WI38 (cell line): ENCODE results near the gene CD1B.
"Not testable (repeated sequence)": the region's sequence is repeated elsewhere in the genome, so short reads cannot be mapped to it uniquely, and the experiment has no call there.

Source experiments
- H3K4me3 ChIP-seq: 2 replicates; pipeline ENCODE4 v1.5.1; 2011; ENCODE audit warnings: low read depth, mild to moderate bottlenecking, control low read depth, low read length
- TF ChIP-seq, protein P1 (sequence below): IDR thresholded peaks from 2 replicates; pipeline ENCODE4 v1.5.1; 2012; ENCODE audit warnings: low read depth, mild to moderate bottlenecking, control low read depth, low read length

Gene CD1B

DNA sequence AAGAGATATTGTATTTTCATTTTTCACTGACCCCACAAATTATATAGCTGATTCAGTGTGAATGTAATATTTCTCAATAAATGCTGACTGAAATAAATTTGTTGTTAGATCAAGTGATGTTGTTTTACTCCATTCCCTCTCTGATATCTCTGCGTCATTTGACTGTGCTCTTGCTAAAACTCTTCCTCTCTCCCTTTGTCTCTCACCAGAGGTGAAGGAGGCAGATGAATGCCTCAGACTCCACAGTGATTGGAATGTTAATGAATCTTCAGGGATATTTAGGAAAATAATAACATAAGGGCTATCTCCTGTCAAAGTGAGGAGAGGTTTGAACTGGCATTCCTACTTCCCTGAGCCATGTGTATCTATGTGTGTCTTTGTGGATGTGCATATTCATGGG lies 26.1 kb upstream of the CD1B start:
- TF ChIP-seq, protein P1, sequence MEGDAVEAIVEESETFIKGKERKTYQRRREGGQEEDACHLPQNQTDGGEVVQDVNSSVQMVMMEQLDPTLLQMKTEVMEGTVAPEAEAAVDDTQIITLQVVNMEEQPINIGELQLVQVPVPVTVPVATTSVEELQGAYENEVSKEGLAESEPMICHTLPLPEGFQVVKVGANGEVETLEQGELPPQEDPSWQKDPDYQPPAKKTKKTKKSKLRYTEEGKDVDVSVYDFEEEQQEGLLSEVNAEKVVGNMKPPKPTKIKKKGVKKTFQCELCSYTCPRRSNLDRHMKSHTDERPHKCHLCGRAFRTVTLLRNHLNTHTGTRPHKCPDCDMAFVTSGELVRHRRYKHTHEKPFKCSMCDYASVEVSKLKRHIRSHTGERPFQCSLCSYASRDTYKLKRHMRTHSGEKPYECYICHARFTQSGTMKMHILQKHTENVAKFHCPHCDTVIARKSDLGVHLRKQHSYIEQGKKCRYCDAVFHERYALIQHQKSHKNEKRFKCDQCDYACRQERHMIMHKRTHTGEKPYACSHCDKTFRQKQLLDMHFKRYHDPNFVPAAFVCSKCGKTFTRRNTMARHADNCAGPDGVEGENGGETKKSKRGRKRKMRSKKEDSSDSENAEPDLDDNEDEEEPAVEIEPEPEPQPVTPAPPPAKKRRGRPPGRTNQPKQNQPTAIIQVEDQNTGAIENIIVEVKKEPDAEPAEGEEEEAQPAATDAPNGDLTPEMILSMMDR: no peak

DNA sequence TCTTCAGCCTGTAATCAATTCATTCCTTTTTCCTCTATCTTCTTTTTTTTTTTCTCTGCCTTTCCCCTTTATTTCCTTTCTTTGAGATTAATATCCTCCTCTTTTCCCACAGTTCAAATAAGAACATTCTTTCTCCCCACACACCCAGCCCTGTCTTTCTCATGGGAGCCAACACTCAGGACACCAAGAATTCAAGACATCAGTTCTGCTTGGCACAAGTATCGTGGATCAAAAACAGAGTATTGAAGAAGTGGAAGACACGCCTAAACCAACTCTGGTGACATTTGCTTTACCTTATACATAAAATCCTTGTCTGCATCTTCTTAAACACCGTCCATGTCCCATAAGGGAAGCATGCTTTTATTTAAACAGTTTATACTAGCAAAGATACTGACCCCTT lies 25.3 kb upstream of the CD1B start:
- H3K4me3 ChIP-seq: no peak overlapping the region
- TF ChIP-seq, protein P1: no peak

More for the DNA sequence above, 26.1 kb upstream of the CD1B start:
- no peak overlapping the region for H3K4me3 ChIP-seq

DNA sequence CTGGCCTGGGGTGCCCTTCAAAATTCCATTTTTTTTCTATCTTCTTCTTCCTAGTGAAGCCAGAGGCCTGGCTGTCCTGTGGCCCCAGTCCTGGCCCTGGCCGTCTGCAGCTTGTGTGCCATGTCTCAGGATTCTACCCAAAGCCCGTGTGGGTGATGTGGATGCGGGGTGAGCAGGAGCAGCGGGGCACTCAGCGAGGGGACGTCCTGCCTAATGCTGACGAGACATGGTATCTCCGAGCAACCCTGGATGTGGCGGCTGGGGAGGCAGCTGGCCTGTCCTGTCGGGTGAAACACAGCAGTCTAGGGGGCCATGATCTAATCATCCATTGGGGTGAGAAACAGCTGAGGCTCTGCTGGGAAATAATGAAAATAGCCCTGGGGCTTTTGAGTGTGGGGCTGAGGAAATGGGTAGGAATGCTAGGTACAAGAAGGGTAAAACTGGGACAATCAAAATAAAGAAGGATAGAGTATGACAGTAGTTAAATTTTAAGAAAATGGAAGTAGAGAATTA lies 24.5 kb upstream of the CD1B start:
- H3K4me3 ChIP-seq: no peak overlapping the region
- TF ChIP-seq, protein P1: no peak

DNA sequence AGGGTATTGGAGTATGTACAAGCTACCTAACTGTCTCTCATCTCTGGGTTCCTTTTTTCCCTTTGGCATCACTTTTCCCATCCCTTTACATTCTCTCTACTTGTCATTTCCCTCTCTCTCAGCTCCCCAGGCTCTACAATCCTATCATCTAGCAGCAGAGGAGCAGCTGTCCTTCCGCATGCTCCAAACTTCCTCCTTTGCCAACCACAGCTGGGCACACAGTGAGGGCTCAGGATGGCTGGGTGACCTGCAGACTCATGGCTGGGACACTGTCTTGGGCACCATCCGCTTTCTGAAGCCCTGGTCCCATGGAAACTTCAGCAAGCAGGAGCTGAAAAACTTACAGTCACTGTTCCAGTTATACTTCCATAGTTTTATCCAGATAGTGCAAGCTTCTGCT lies 22.9 kb upstream of the CD1B start:
- no peak overlapping the region for H3K4me3 ChIP-seq
- TF ChIP-seq, protein P1: no peak

DNA sequence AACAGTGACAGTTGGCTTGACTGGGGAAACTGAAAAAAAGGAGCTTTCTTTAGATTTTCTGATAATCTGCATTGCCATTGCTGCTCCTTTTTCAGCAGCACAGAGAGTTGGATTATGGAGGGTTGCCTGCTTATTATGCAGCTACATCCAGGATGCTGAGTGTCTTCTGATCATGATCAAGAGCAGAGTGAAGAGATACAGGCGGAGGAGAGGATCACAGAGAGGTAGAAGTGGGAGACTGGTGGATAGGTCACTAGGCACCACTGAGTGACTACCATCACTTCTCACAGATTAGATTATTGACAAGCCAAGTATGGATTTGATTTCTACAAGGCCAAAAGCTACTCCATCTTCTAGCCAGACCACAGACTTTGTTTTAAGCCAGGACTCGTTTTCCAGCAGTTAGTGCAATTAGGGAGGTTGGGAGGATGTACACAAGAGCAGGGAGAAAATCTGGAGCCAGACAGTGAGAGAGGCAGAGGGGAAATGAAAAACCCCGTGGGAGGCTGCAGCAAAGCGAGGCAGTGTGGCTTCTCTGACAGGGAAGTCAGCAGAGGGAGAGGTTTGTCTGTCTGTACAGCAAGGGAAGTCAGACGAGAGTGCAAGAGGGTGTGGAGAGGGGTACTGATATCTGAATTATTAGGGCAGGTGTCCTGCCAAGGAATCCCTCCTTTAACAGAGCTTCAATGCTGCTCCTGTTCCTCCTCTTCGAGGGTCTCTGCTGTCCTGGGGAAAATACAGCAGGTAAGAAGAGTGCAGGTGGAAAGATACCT lies 22.2 kb upstream of the CD1B start, which contains the start of gene CD1E:
CD1E (plus strand) TSS at position 592 of the 773 bp plus-strand sequence; CDS start at position 687, 95 bp downstream.
- TF ChIP-seq, protein P1: no peak

DNA sequence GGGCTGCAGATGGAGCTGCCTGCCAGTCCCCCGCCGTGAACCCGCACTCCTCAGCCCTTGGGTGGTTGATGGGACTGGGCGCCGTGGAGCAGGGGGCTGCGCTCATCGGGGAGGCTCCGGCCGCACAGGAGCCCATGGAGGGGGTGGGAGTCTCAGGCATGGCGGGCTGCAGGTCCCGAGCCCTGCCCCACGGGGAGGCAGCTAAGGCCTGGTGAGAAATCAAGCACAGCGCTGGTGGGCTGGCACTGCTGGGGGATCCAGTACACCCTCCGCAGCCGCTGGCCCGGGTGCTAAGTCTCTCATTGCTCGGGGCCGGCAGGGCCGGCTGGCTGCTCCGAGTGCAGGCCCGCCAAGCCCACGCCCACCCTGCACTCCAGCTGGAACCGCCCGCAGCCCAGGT lies 17.6 kb upstream of the CD1B start:
- not testable (repeated sequence) for H3K4me3 ChIP-seq

More for the DNA sequence above, 22.2 kb upstream of the CD1B start, which contains the start of gene CD1E:
- H3K4me3 ChIP-seq: no peak within 1 kb of the TSS

DNA sequence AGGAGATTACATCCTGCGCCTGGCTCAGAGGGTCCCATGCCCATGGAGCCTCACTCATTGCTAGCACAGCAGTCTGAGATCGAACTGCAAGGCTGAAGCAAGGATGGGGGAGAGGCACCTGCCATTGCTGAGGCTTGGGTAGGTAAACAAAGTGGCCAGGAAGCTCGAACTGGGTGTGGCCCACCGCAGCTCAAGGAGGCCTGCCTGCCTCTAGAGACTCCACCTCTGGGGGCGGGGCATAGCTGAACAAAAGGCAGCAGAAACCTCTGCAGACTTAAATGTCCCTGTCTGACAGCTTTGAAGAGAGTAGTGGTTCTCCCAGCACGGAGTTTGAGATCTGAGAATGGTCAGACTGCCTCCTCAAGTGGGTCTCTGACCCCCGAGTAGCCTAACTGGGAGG lies 5.1 kb upstream of the CD1B start:
- H3K4me3 ChIP-seq: not testable (repeated sequence)

DNA sequence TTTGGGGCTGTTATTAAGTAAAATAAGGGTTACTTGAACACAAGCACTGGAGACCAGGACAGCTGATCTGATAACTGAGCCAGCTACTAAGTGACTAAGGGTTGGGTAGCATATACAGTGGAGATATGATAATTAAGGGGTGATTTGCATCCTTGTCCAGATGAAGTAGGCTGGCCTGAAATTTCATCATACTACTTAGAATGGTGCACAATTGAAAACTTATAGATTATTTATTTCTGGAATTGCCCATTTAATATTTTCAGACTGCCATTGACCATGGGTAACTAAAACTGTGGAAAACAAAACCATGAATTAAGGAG lies 3.8 kb upstream of the CD1B start:
- TF ChIP-seq, protein P1: no peak
- no peak overlapping the region for H3K4me3 ChIP-seq
